Measurements from ENCODE around the gene FSD1. TPM values are rescaled to one million over a fixed set of nuclear protein-coding genes. Genes with fewer than 3 reads are reported as not detected.

The FSD1 gene
- total and polyA plus RNA-seq, 2 donors from 2014 or later = 0.85 to 1.1 TPM

DNA sequence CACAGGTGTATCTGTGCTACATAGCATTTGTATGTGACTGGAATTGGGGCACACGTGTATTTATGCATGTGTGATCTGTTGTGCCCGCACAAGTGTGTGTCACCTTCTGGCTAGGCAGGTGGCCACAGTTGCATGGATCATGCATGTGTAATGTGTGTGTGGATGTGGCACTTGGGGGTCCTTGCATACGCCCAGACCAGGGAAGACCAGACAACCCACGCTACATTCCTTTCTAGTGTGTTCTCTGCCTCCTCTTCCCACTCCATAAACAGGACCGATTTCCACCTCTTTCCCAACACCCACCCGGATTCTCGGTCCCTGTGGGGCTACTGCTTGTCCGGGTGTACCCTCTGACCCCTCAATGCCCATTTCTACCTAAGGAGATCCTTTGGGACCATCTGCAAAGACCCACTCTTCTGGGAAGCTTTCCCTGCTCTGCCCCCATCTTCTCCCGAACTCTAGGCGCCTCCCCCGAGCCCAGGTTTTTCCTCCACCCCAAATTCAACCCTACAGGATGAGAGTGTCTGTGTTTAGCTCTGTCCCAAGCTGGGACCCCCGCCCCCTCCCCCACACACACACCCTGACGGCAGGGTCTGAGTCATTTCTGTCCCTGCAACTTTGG, 21.9 kb downstream of the FSD1 start:
- H3K4me3 ChIP-seq (ENCODE audit: low read length in 3 of 3) = no peak overlapping the region
- no peak for FAIRE-seq

DNA sequence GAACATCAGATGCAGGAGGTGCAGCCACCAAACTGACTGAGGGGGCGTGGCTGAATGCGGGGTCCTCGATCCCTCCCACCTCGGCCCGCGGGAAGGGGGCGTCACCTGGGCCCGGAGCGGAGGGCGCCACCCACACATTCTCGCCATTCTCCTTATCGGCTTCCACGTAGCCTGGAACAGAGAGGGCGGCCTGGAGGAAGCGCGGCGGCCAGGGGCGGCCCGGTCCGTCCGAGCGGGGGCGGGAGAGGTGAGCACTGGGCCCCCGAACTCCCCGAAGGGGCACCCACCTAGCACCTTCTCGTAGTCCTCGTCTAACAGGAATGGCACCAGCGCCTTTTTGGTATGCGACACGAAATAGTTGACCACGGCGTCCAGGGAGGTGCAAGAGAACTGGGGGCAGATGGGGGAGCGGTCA, 22.4 kb downstream of the FSD1 start:
- Histone ChIP-seq H3K9ac (ENCODE audit: low read length in 3 of 3) (no peak overlapping the region), H3K4me3 (ENCODE audit: low read length in 3 of 3) (no peak overlapping the region), H3K27ac (ENCODE audit: low read depth in 2 of 2, low read length in 2 of 2) (no peak overlapping the region), H3K4me1 (ENCODE audit: control insufficient read depth in 2 of 3, insufficient read depth in 2 of 3, low read depth in 1 of 3, low read length in 3 of 3) (peaks cover 0 to 10% (median 0%) of the 10 kb centered on the region in 3 donors), H3K9me3 (ENCODE audit: control insufficient read depth in 2 of 3, insufficient read depth in 1 of 3, low read length in 3 of 3) (no peaks in the 10 kb centered on the region), H3K27me3 (ENCODE audit: control insufficient read depth, insufficient read depth, low read length) (no peaks in the 10 kb centered on the region), H3K36me3 (ENCODE audit: control insufficient read depth in 2 of 3, insufficient read depth in 3 of 3, low read length in 3 of 3) (no peaks in the 10 kb centered on the region)
- TF ChIP-seq, protein P1, sequence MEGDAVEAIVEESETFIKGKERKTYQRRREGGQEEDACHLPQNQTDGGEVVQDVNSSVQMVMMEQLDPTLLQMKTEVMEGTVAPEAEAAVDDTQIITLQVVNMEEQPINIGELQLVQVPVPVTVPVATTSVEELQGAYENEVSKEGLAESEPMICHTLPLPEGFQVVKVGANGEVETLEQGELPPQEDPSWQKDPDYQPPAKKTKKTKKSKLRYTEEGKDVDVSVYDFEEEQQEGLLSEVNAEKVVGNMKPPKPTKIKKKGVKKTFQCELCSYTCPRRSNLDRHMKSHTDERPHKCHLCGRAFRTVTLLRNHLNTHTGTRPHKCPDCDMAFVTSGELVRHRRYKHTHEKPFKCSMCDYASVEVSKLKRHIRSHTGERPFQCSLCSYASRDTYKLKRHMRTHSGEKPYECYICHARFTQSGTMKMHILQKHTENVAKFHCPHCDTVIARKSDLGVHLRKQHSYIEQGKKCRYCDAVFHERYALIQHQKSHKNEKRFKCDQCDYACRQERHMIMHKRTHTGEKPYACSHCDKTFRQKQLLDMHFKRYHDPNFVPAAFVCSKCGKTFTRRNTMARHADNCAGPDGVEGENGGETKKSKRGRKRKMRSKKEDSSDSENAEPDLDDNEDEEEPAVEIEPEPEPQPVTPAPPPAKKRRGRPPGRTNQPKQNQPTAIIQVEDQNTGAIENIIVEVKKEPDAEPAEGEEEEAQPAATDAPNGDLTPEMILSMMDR (IDR thresholded peaks at IDR 0.05; ENCODE audit: borderline replicate concordance, extremely low read depth, insufficient read depth) = no peak
- DNase-seq = peak in 4 of 5 donors; percentile 44 to 85 (median 58)
- intact Hi-C loops (cut with DNase I) = no loop called here
- no peak for FAIRE-seq

More for the DNA sequence above, 21.9 kb downstream of the FSD1 start:
- H3K4me1 ChIP-seq (ENCODE audit: control insufficient read depth in 2 of 3, insufficient read depth in 2 of 3, low read depth in 1 of 3, low read length in 3 of 3) = peaks cover 0 to 10% (median 0%) of the 10 kb centered on the region in 3 donors
- H3K9ac ChIP-seq (ENCODE audit: low read length in 3 of 3) = no peak overlapping the region
- no peaks in the 10 kb centered on the region for H3K9me3 ChIP-seq (ENCODE audit: control insufficient read depth in 2 of 3, insufficient read depth in 1 of 3, low read length in 3 of 3)
- intact Hi-C loops (cut with DNase I) = no loop called here
- TF ChIP-seq, protein P1 (IDR thresholded peaks at IDR 0.05; ENCODE audit: borderline replicate concordance, extremely low read depth, insufficient read depth) = no peak
- H3K36me3 ChIP-seq (ENCODE audit: control insufficient read depth in 2 of 3, insufficient read depth in 3 of 3, low read length in 3 of 3) = no peaks in the 10 kb centered on the region
- H3K27me3 ChIP-seq (ENCODE audit: control insufficient read depth, insufficient read depth, low read length) = no peaks in the 10 kb centered on the region
- H3K27ac ChIP-seq (ENCODE audit: low read depth in 2 of 2, low read length in 2 of 2) = no peak overlapping the region
- DNase-seq = no peak

DNA sequence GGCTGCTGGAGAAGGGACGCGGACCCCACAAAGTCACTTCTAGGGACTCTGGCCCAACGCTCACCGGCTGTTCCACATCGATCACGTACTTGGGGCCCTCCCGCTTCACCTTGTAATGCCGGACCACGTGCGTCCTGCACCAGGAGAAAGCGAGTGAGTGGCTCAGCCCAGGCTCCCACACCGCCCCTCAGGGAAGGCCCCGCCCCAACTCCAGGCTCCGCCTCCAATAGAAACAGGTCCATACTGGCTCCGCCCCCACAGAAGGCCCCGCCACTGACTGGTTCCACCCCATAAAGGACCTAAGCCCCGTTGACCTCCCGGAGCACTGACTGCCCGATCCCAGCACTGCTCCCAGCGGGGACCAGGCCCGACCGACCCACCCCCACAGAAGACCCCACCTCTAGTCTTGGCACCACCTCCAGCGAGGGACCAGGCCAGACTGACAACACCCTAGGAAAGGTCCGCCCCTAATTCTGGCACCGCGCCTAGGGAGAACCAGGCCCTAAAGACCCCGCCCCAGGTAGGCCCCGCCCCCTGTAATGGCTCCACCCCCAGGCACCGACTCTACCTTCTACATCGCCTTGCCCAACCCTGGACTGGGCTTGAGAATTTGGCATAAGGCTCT, 23.0 kb downstream of the FSD1 start:
- H3K4me1 ChIP-seq (ENCODE audit: control insufficient read depth in 2 of 3, insufficient read depth in 2 of 3, low read depth in 1 of 3, low read length in 3 of 3) = peaks cover 0 to 10% (median 0%) of the 10 kb centered on the region in 3 donors
- TF ChIP-seq, protein P1 (IDR thresholded peaks at IDR 0.05; ENCODE audit: borderline replicate concordance, extremely low read depth, insufficient read depth) = no peak
- no peaks in the 10 kb centered on the region for H3K27me3 ChIP-seq (ENCODE audit: control insufficient read depth, insufficient read depth, low read length)
- no peaks in the 10 kb centered on the region for H3K36me3 ChIP-seq (ENCODE audit: control insufficient read depth in 2 of 3, insufficient read depth in 3 of 3, low read length in 3 of 3)
- peak; percentile 83 to 96 (median 88) for DNase-seq
- H3K4me3 ChIP-seq (ENCODE audit: low read length in 3 of 3) = no peak overlapping the region
- H3K27ac ChIP-seq (ENCODE audit: low read depth in 2 of 2, low read length in 2 of 2) = no peak overlapping the region
- H3K9me3 ChIP-seq (ENCODE audit: control insufficient read depth in 2 of 3, insufficient read depth in 1 of 3, low read length in 3 of 3) = no peaks in the 10 kb centered on the region
- no peak for FAIRE-seq
- intact Hi-C loops (cut with DNase I) = no loop called here
- no peak overlapping the region for H3K9ac ChIP-seq (ENCODE audit: low read length in 3 of 3)
